T-helper 1 cell treated with Interleukin-12 subunit alpha and Interleukin-12 subunit beta and Interleukin-4 antibody, amounts not matched to agents 30 μg/mL and 1 μg/mL, for 36 hours (primary cell): ENCODE results near the gene R3HDM4.
"Not testable (repeated sequence)": the region's sequence is repeated elsewhere in the genome, so short reads cannot be mapped to it uniquely, and the experiment has no call there.

Experiments used
- H3K27ac Mint-ChIP-seq: one replicate; pipeline ENCODE4 v1.8.0; 2021; ENCODE audit warnings: mild to moderate bottlenecking, mixed read lengths
- H3K27me3 Mint-ChIP-seq: one replicate; pipeline ENCODE4 v1.8.0; 2021; ENCODE audit warnings: low read depth, mixed read lengths
- H3K36me3 Mint-ChIP-seq: one replicate; pipeline ENCODE4 v1.8.0; 2021; ENCODE audit warnings: low read depth, mixed read lengths
- H3K4me1 Mint-ChIP-seq: one replicate; pipeline ENCODE4 v1.8.0; 2021; ENCODE audit warnings: low read depth, mixed read lengths
- H3K4me3 Mint-ChIP-seq: one replicate; pipeline ENCODE4 v1.8.0; 2021; ENCODE audit warnings: mild to moderate bottlenecking, moderate library complexity, mixed read lengths
- H3K9me3 Mint-ChIP-seq: one replicate; pipeline ENCODE4 v1.8.0; 2021; ENCODE audit warnings: mixed read lengths

Gene R3HDM4

DNA sequence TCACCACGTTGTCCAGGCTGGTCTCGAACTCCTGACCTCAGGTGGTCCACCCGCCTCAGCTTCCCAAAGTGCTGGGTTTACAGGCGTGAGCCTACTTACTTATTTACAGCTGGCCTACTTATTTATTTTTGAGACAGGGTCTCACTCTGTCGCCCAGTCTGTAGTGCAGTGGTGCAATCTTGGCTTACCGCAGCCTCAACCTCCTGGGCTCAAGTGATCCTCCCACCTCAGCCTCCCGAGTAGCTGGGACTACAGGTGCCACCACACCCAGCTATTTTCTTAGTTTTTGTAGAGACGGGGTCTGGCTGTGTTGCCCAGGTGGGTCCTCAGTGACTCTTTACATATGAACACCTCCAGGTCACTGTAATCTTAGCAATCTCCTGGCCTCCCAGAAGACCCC lies 63.8 kb downstream of the R3HDM4 start:
- H3K4me1 Mint-ChIP-seq, H3K4me3 Mint-ChIP-seq, H3K27me3 Mint-ChIP-seq, H3K27ac Mint-ChIP-seq, H3K9me3 Mint-ChIP-seq, H3K36me3 Mint-ChIP-seq: not testable (repeated sequence)

DNA sequence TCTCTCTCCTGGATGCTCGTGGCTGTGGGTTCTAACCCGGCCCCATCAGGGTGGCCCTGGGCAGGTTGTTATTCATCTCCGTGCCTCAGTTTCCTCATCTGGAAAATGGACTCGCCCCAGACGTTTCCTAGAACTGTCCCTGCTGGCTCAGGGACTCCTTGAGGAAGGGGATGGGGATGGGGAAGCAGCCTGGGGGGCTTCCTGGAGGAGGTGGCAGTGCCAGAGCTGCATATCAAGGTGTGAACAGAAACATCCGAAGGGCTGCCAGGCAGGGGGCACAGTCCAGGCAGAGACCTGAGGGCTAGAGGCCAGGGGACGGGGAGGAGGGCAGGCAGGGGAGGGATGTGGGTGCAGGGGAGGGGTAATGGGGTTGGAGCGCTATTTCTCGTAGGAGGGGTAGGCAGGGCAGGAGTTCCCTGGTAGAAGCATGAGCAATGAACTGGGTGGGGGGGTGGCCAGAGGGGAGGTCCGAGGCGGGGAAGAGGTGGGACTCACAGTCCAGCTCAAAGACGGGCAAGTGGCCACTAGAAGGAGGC lies 64.6 kb downstream of the R3HDM4 start:
- H3K27ac Mint-ChIP-seq = no peak overlapping the region
- no peaks in the 10 kb centered on the region for H3K36me3 Mint-ChIP-seq
- no peak overlapping the region for H3K4me3 Mint-ChIP-seq

More for the DNA sequence above, 64.6 kb downstream of the R3HDM4 start:
- peaks cover 9% of the 10 kb centered on the region for H3K27me3 Mint-ChIP-seq
- H3K4me1 Mint-ChIP-seq = peaks cover 2% of the 10 kb centered on the region
- H3K9me3 Mint-ChIP-seq = no peaks in the 10 kb centered on the region
